Myocyte (in vitro differentiated cells): ENCODE measurements around the gene NEDD1. TPM values are rescaled to one million over a fixed set of nuclear protein-coding genes. Genes with fewer than 3 reads are reported as not detected.
A peak's percentile ranks its signal among the peaks of the same experiment; 100 is the strongest.

ENCODE experiments used
- DNase-seq: peaks from one replicate; pipeline ENCODE4 v3.0.0-alpha.2; 2012; ENCODE audit warnings: low read depth
- polyA plus RNA-seq: library from polyadenylated mRNA; unstranded; fragments of >200 nt; gene quantifications from one replicate; pipeline ENCODE4 v1.2.1, GENCODE V29; 2012; ENCODE audit warnings: missing spikeins
- total RNA-seq: library from RNA; depleted of rRNA; stranded (reverse); fragments of >200 nt; gene quantifications from 2 replicates; pipeline ENCODE4 v1.2.3, GENCODE V29; 2014

The NEDD1 gene
- 23.8 and 27.7 TPM in 2 replicates for total RNA-seq
- polyA plus RNA-seq: 6.7 TPM

- peak; percentile 85 for DNase-seq
Observed at GRCh38 chr12:96906849-96907670, at the start of gene NEDD1. NEDD1 (plus strand) TSS chr12:96907257; CDS start chr12:96909760, 2,503 bp downstream.

GRCh38 chr12:96858162-96858561 is 48.9 kb upstream of the NEDD1 start:
- DNase-seq: no peak

- DNase-seq: peak; percentile 38
Observed at GRCh38 chr12:96861656-96862055, 45.4 kb upstream of the NEDD1 start.

GRCh38 chr12:96862326-96862725 is 44.7 kb upstream of the NEDD1 start:
- no peak for DNase-seq

- no peak for DNase-seq
Observed at GRCh38 chr12:96864335-96864734, 42.7 kb upstream of the NEDD1 start.

- no peak for DNase-seq
Observed at GRCh38 chr12:96866801-96867590, 40.1 kb upstream of the NEDD1 start.

- DNase-seq: peak; percentile 36
Observed at GRCh38 chr12:96870946-96871345, 36.1 kb upstream of the NEDD1 start.

GRCh38 chr12:96872961-96873360 is 34.1 kb upstream of the NEDD1 start:
- no peak for DNase-seq

GRCh38 chr12:96874211-96874610 is 32.8 kb upstream of the NEDD1 start:
- DNase-seq: no peak

- DNase-seq: no peak
Observed at GRCh38 chr12:96876966-96877365, 30.1 kb upstream of the NEDD1 start.

- peak; percentile 5 for DNase-seq
Observed at GRCh38 chr12:96878704-96879103, 28.4 kb upstream of the NEDD1 start.

- DNase-seq: peak; percentile 64
Observed at GRCh38 chr12:96879301-96879700, 27.8 kb upstream of the NEDD1 start.

- DNase-seq: no peak
Observed at GRCh38 chr12:96880220-96880619, 26.8 kb upstream of the NEDD1 start.

GRCh38 chr12:96881608-96882007 is 25.4 kb upstream of the NEDD1 start:
- DNase-seq: no peak

- peak; percentile 12 for DNase-seq
Observed at GRCh38 chr12:96882862-96883261, 24.2 kb upstream of the NEDD1 start.

GRCh38 chr12:96883571-96883970 is 23.5 kb upstream of the NEDD1 start:
- peak; percentile 18 for DNase-seq

- DNase-seq: no peak
Observed at GRCh38 chr12:96886998-96887677, 19.9 kb upstream of the NEDD1 start.

GRCh38 chr12:96889273-96889933 is 17.7 kb upstream of the NEDD1 start:
- peak; percentile 46 for DNase-seq

GRCh38 chr12:96890331-96890730 is 16.7 kb upstream of the NEDD1 start:
- DNase-seq: no peak

GRCh38 chr12:96892104-96892503 is 15.0 kb upstream of the NEDD1 start:
- DNase-seq: no peak

- no peak for DNase-seq
Observed at GRCh38 chr12:96897421-96897820, 9.6 kb upstream of the NEDD1 start.
